Fibroblast of lung (primary cell): Measurements from ENCODE around the gene KCNIP3. TPM values are rescaled to one million over a fixed set of nuclear protein-coding genes. Genes with fewer than 3 reads are reported as not detected.

Experiments used
- DNase-seq, 2 donors: peaks; one replicate each; pipeline versions ENCODE4 v3.0.0 to v3.0.0-alpha.2; 2010; ENCODE audit warnings: low read depth in 2 of 2
- H2AFZ ChIP-seq: 2 replicates; pipeline ENCODE4 v1.5.1; 2012; ENCODE audit warnings: low read length, control low read depth, inconsistent platforms
- H3K27ac ChIP-seq: 2 replicates; pipeline ENCODE4 v1.5.1; 2011; ENCODE audit warnings: low read length, control low read depth; ENCODE audit not compliant: insufficient read depth
- H3K27me3 ChIP-seq: 2 replicates; pipeline ENCODE4 v1.5.1; 2011; ENCODE audit warnings: mild to moderate bottlenecking, low read length; ENCODE audit not compliant: control insufficient read depth, insufficient read depth
- H3K36me3 ChIP-seq: 2 replicates; pipeline ENCODE4 v1.5.1; 2011; ENCODE audit warnings: low read length; ENCODE audit not compliant: control insufficient read depth, insufficient read depth
- H3K4me1 ChIP-seq: 2 replicates; pipeline ENCODE4 v1.5.1; 2011; ENCODE audit warnings: low read length; ENCODE audit not compliant: control insufficient read depth, insufficient read depth; ENCODE audit errors: extremely low read depth
- H3K4me2 ChIP-seq: 2 replicates; pipeline ENCODE4 v1.5.1; 2011; ENCODE audit warnings: low read length, control low read depth; ENCODE audit not compliant: insufficient read depth; ENCODE audit errors: extremely low read depth
- H3K4me3 ChIP-seq, 4 experiments: fragments of 200-600 bp in 1 of 4; sonication (generic) in 1 of 4; replicated peaks in 1 of 4; 2 replicates each; pipeline ENCODE4 v1.5.1; 2011 to 2016; ENCODE audit warnings: low read length in 4 of 4, low read depth in 3 of 4, mild to moderate bottlenecking in 3 of 4, control low read depth in 2 of 4, inconsistent platforms in 1 of 4, mixed read lengths in 1 of 4; ENCODE audit not compliant: insufficient read depth in 1 of 4; ENCODE audit errors: control extremely low read depth in 1 of 4
- H3K79me2 ChIP-seq: 2 replicates; pipeline ENCODE4 v1.5.1; 2012; ENCODE audit warnings: mild to moderate bottlenecking, low read length, inconsistent platforms; ENCODE audit not compliant: control insufficient read depth, insufficient read depth
- H3K9ac ChIP-seq: 2 replicates; pipeline ENCODE4 v1.5.1; 2011; ENCODE audit warnings: mild to moderate bottlenecking, low read length, control low read depth; ENCODE audit not compliant: insufficient read depth
- H3K9me3 ChIP-seq: 2 replicates; pipeline ENCODE4 v1.5.1; 2012; ENCODE audit warnings: low read depth, low read length; ENCODE audit not compliant: control insufficient read depth, insufficient read depth
- H4K20me1 ChIP-seq: 2 replicates; pipeline ENCODE4 v1.5.1; 2011; ENCODE audit warnings: low read length; ENCODE audit not compliant: control insufficient read depth, insufficient read depth; ENCODE audit errors: extremely low read depth
- EZH2 ChIP-seq: IDR thresholded peaks from 2 replicates; pipeline ENCODE4 v1.5.1; 2012; ENCODE audit warnings: low read length, control low read depth, mild to moderate bottlenecking; ENCODE audit errors: missing control alignments
- polyA plus RNA-seq, 2 donors: library from polyadenylated mRNA; depleted of rRNA in 1 of 2; stranded (reverse) in 1 of 2; unstranded in 1 of 2; fragments of >200 nt; gene quantifications; 2 replicates each; pipeline ENCODE4 v1.2.1, GENCODE V29; 2011 to 2012; ENCODE audit warnings: missing spikeins in 1 of 2
- total RNA-seq: library from RNA; depleted of rRNA; stranded (reverse); fragments of >200 nt; gene quantifications from 2 replicates; pipeline ENCODE4 v1.2.1, GENCODE V29; 2014
- TF ChIP-seq, protein P1 (sequence below), 2 donors: IDR thresholded peaks in 1 of 2; conservative IDR thresholded peaks in 1 of 2; 1 replicate in 1 of 2; 2 replicates in 1 of 2; pipeline ENCODE4 v1.5.1; 2011 to 2012; ENCODE audit warnings: low read length in 2 of 2, control low read depth in 1 of 2, inconsistent platforms in 1 of 2, low read depth in 1 of 2, mild to moderate bottlenecking in 1 of 2

Gene KCNIP3
- total and polyA plus RNA-seq, 2 donors (not counting 1 experiment from before 2014, with no cell fraction given) = 0.32 to 1.7 TPM

DNA sequence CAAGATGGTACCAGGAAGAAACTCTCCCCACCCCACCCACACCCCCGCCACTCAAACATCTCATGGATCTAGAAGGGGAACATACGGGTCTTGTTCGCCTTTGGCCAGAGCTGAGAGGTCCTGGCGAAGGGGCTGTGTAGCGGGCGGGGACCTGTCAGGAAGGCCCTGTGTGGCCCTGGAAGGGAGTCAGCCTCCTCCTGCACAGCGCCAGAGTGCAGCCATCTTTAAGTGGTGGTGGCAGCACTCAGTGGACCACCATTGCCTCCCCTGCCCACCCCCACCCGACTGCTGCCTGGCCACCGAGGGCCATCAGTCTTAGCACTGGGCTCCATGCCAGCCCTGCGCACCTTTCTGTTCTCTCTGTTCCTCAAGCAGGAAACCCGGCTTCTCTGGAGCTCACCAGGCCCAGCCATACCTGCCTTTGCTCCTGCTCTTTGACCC, 93.8 kb downstream of the KCNIP3 start:
- Histone ChIP-seq H2AFZ (no peak overlapping the region), H4K20me1 (no peaks in the 10 kb centered on the region), H3K9ac (no peak overlapping the region), H3K36me3 (no peaks in the 10 kb centered on the region), H3K4me1 (no peaks in the 10 kb centered on the region), H3K9me3 (no peaks in the 10 kb centered on the region), H3K4me2 (no peak overlapping the region), H3K27me3 (no peaks in the 10 kb centered on the region), H3K27ac (no peak overlapping the region), H3K79me2 (no peaks in the 10 kb centered on the region), H3K4me3 (no peak overlapping the region)
- no peak for TF ChIP-seq EZH2
- TF ChIP-seq, protein P1, sequence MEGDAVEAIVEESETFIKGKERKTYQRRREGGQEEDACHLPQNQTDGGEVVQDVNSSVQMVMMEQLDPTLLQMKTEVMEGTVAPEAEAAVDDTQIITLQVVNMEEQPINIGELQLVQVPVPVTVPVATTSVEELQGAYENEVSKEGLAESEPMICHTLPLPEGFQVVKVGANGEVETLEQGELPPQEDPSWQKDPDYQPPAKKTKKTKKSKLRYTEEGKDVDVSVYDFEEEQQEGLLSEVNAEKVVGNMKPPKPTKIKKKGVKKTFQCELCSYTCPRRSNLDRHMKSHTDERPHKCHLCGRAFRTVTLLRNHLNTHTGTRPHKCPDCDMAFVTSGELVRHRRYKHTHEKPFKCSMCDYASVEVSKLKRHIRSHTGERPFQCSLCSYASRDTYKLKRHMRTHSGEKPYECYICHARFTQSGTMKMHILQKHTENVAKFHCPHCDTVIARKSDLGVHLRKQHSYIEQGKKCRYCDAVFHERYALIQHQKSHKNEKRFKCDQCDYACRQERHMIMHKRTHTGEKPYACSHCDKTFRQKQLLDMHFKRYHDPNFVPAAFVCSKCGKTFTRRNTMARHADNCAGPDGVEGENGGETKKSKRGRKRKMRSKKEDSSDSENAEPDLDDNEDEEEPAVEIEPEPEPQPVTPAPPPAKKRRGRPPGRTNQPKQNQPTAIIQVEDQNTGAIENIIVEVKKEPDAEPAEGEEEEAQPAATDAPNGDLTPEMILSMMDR (conservative IDR thresholded peaks at IDR 0.05 in 1 of 2, IDR thresholded peaks at IDR 0.05 in 1 of 2; ENCODE audit: low read depth in 1 of 2, low read length in 2 of 2) = no peak
- DNase-seq = no peak

DNA sequence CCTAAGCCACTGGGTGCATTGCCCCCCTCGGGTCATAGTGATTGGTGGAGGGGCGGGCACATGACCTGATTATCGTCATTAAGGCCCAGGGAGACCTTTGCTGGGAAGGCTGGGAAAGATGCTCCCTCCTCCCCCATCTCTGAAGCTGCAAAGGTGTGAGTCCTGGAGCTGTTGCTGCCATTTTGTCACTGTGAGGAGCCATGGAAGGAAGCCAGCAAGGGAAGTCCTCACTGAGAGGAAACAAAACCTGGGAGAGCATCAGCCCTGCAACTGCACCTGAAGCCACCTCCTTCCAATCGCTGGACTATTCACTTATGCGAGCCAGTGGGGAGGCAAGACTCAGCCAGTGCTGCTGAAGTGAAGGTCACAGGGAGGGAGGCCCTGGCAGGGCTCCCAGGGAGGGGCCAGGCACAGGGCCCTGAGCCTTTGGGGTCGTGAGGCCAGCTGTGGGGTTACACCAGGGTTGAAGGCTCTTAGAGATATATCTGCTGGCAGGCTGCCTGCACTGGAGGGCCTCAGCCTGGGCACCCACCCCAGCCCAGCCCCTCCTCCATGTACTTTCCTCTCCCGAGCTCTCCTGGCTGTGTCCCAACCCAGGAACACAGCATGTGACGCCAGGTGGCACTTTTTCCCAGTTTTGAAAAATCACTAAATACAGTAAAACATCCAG, 94.6 kb downstream of the KCNIP3 start:
- Histone ChIP-seq H3K4me2 (no peak overlapping the region), H3K9ac (no peak overlapping the region), H3K27ac (no peak overlapping the region), H3K27me3 (no peaks in the 10 kb centered on the region), H3K4me3 (no peak overlapping the region), H3K9me3 (no peaks in the 10 kb centered on the region), H3K36me3 (no peaks in the 10 kb centered on the region), H2AFZ (no peak overlapping the region), H3K79me2 (no peaks in the 10 kb centered on the region), H3K4me1 (no peaks in the 10 kb centered on the region), H4K20me1 (no peaks in the 10 kb centered on the region)
- TF ChIP-seq, protein P1 (conservative IDR thresholded peaks at IDR 0.05 in 1 of 2, IDR thresholded peaks at IDR 0.05 in 1 of 2; ENCODE audit: low read depth in 1 of 2, low read length in 2 of 2) = no peak
- no peak for TF ChIP-seq EZH2
- no peak for DNase-seq

DNA sequence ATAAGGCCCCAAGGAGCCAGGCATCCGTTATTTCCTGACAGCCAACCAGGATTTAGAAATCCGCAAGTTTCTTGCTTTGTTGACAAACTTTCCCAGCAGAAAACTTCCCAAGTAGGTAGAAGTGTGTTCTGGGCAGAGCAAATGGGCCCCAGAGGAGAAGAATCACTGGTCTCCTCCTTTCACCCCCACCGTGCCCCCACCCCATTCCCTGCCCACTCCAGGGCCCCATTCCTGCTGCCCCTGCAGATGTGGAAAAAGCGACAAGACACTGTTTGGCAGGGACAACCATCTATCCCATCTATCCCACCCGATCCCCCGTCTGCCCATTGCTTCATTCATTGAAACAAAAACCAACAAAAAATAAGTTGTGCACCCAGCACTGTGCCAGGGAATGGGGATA, 95.2 kb downstream of the KCNIP3 start:
- H3K4me2 ChIP-seq = no peak overlapping the region
- no peaks in the 10 kb centered on the region for H3K36me3 ChIP-seq
- DNase-seq = no peak
- no peak overlapping the region for H3K4me3 ChIP-seq
- no peaks in the 10 kb centered on the region for H4K20me1 ChIP-seq
- H3K9me3 ChIP-seq = no peaks in the 10 kb centered on the region
- no peak for TF ChIP-seq EZH2
- TF ChIP-seq, protein P1 (conservative IDR thresholded peaks at IDR 0.05 in 1 of 2, IDR thresholded peaks at IDR 0.05 in 1 of 2; ENCODE audit: low read depth in 1 of 2, low read length in 2 of 2) = no peak
- H2AFZ ChIP-seq = no peak overlapping the region
- H3K27me3 ChIP-seq = no peaks in the 10 kb centered on the region
- H3K9ac ChIP-seq = no peak overlapping the region
- H3K79me2 ChIP-seq = no peaks in the 10 kb centered on the region
- no peaks in the 10 kb centered on the region for H3K4me1 ChIP-seq
- H3K27ac ChIP-seq = no peak overlapping the region
